ENCODE results near the gene CLCA2.

CLCA2 gene

GRCh38 chr1:86434059-86434458 is 10.1 kb downstream of the CLCA2 start:
- DNase-seq: no peak

GRCh38 chr1:86435327-86435726 is 11.4 kb downstream of the CLCA2 start:
- DNase-seq: no peak

GRCh38 chr1:86436041-86436440 is 12.1 kb downstream of the CLCA2 start:
- no peak for DNase-seq

- DNase-seq: peak; percentile 10
Observed at GRCh38 chr1:86441581-86441980, 17.6 kb downstream of the CLCA2 start.

- no peak for DNase-seq
Observed at GRCh38 chr1:86441997-86442396, 18.0 kb downstream of the CLCA2 start.

- no peak for DNase-seq
Observed at GRCh38 chr1:86445919-86446318, 21.9 kb downstream of the CLCA2 start.

GRCh38 chr1:86447198-86447790 is 23.3 kb downstream of the CLCA2 start:
- DNase-seq: no peak

GRCh38 chr1:86448670-86449069 is 24.7 kb downstream of the CLCA2 start:
- no peak for DNase-seq

- DNase-seq: no peak
Observed at GRCh38 chr1:86449103-86449502, 25.1 kb downstream of the CLCA2 start.

- no peak for DNase-seq
Observed at GRCh38 chr1:86450847-86451246, 26.9 kb downstream of the CLCA2 start.

GRCh38 chr1:86453664-86454063 is 29.7 kb downstream of the CLCA2 start:
- no peak for DNase-seq

- DNase-seq: no peak
Observed at GRCh38 chr1:86455073-86455472, 31.1 kb downstream of the CLCA2 start.

GRCh38 chr1:86460998-86461397 is 37.0 kb downstream of the CLCA2 start:
- no peak for DNase-seq

GRCh38 chr1:86461482-86461881 is 37.5 kb downstream of the CLCA2 start:
- DNase-seq: no peak

GRCh38 chr1:86464819-86465218 is 40.8 kb downstream of the CLCA2 start:
- no peak for DNase-seq

- no peak for DNase-seq
Observed at GRCh38 chr1:86466109-86466844, 42.3 kb downstream of the CLCA2 start.

GRCh38 chr1:86466986-86467385 is 43.0 kb downstream of the CLCA2 start:
- no peak for DNase-seq

- no peak for DNase-seq
Observed at GRCh38 chr1:86468501-86468977, 44.6 kb downstream of the CLCA2 start, which contains the start of gene CLCA1. CLCA1 (plus strand) TSS chr1:86468927; CDS start chr1:86468972, 45 bp downstream.

- DNase-seq: no peak
Observed at GRCh38 chr1:86470859-86471258, 46.9 kb downstream of the CLCA2 start.

GRCh38 chr1:86471291-86471690 is 47.3 kb downstream of the CLCA2 start:
- no peak for DNase-seq

GRCh38 chr1:86472152-86472551 is 48.2 kb downstream of the CLCA2 start:
- DNase-seq: no peak

GRCh38 chr1:86472767-86473166 is 48.8 kb downstream of the CLCA2 start:
- no peak for DNase-seq

- DNase-seq: no peak
Observed at GRCh38 chr1:86477256-86477655, 53.3 kb downstream of the CLCA2 start.

GRCh38 chr1:86477682-86478081 is 53.7 kb downstream of the CLCA2 start:
- no peak for DNase-seq

Data from CD4-positive, alpha-beta T cell treated with Interleukin-4 for 4 hours (primary cell).